Type B pancreatic cell (in vitro differentiated cells): ENCODE measurements around the gene TMEFF2. TPM values are rescaled to one million over a fixed set of nuclear protein-coding genes. Genes with fewer than 3 reads are reported as not detected.
A peak's percentile ranks its signal among the peaks of the same experiment; 100 is the strongest.

ENCODE experiments used
- DNase-seq: peaks from one replicate; pipeline ENCODE4 v3.0.0; 2021; ENCODE audit warnings: mixed read lengths; ENCODE audit not compliant: unreplicated experiment; ENCODE audit errors: extremely low spot score
- H3K27ac Mint-ChIP-seq: 2 replicates; pipeline ENCODE4 v1.8.0; 2021; ENCODE audit warnings: mild to moderate bottlenecking, mixed read lengths
- H3K27me3 Mint-ChIP-seq: 2 replicates; pipeline ENCODE4 v1.8.0; 2021; ENCODE audit warnings: mixed read lengths
- H3K36me3 Mint-ChIP-seq: 2 replicates; pipeline ENCODE4 v1.8.0; 2021; ENCODE audit warnings: mixed read lengths
- H3K4me1 Mint-ChIP-seq: one replicate; pipeline ENCODE4 v1.8.0; 2021; ENCODE audit warnings: mixed read lengths; ENCODE audit not compliant: unreplicated experiment
- H3K4me3 Mint-ChIP-seq: 2 replicates; pipeline ENCODE4 v1.8.0; 2021; ENCODE audit warnings: mild to moderate bottlenecking, mixed read lengths
- H3K9me3 Mint-ChIP-seq: 2 replicates; pipeline ENCODE4 v1.8.0; 2021; ENCODE audit warnings: mixed read lengths
- CTCF ChIP-seq: fragments of 200-600 bp; sonication (generic); conservative IDR thresholded peaks from 2 replicates; pipeline ENCODE4 v1.5.0; 2021; ENCODE audit warnings: antibody characterized with exemption, mild to moderate bottlenecking
- total RNA-seq: library from RNA; stranded (reverse); gene quantifications from 2 replicates; pipeline ENCODE4 v1.2.1, GENCODE V29; 2021; ENCODE audit warnings: low replicate concordance

TMEFF2 gene
- total RNA-seq, 1 donor from 2014 or later: 10.7 TPM

- Mint-ChIP-seq H3K36me3 (no peaks in the 10 kb centered on the region), H3K4me3 (no peak overlapping the region), H3K4me1 (peaks cover 10% of the 10 kb centered on the region), H3K9me3 (no peaks in the 10 kb centered on the region), H3K27me3 (no peaks in the 10 kb centered on the region), H3K27ac (no peak overlapping the region)
- DNase-seq: no peak
- no peak for TF ChIP-seq CTCF
Observed at GRCh38 chr2:192073878-192074277, 120.9 kb downstream of the TMEFF2 start.

GRCh38 chr2:192072778-192073177 lies 122.0 kb downstream of the TMEFF2 start:
- Mint-ChIP-seq H3K9me3 (no peaks in the 10 kb centered on the region), H3K4me3 (peak overlapping the region; percentile 18), H3K36me3 (no peaks in the 10 kb centered on the region), H3K4me1 (peaks cover 10% of the 10 kb centered on the region), H3K27me3 (no peaks in the 10 kb centered on the region), H3K27ac (peak overlapping the region; percentile 9)
- TF ChIP-seq CTCF: no peak
- DNase-seq: no peak

GRCh38 chr2:192072261-192072660 lies 122.5 kb downstream of the TMEFF2 start:
- no peaks in the 10 kb centered on the region for H3K9me3 Mint-ChIP-seq
- H3K36me3 Mint-ChIP-seq: no peaks in the 10 kb centered on the region
- no peak for DNase-seq
- no peaks in the 10 kb centered on the region for H3K27me3 Mint-ChIP-seq
- TF ChIP-seq CTCF: no peak
- no peak overlapping the region for H3K27ac Mint-ChIP-seq
- peaks cover 10% of the 10 kb centered on the region for H3K4me1 Mint-ChIP-seq
- no peak overlapping the region for H3K4me3 Mint-ChIP-seq

GRCh38 chr2:192070099-192070498 lies 124.6 kb downstream of the TMEFF2 start:
- no peak overlapping the region for H3K4me3 Mint-ChIP-seq
- H3K27ac Mint-ChIP-seq: no peak overlapping the region
- DNase-seq: no peak
- no peaks in the 10 kb centered on the region for H3K27me3 Mint-ChIP-seq
- no peaks in the 10 kb centered on the region for H3K9me3 Mint-ChIP-seq
- no peak for TF ChIP-seq CTCF
- no peaks in the 10 kb centered on the region for H3K36me3 Mint-ChIP-seq
- peaks cover 10% of the 10 kb centered on the region for H3K4me1 Mint-ChIP-seq

GRCh38 chr2:192069417-192069816 lies 125.3 kb downstream of the TMEFF2 start:
- Mint-ChIP-seq H3K27me3 (no peaks in the 10 kb centered on the region), H3K4me1 (peaks cover 10% of the 10 kb centered on the region), H3K27ac (no peak overlapping the region), H3K36me3 (no peaks in the 10 kb centered on the region), H3K9me3 (no peaks in the 10 kb centered on the region), H3K4me3 (no peak overlapping the region)
- no peak for TF ChIP-seq CTCF
- DNase-seq: no peak

GRCh38 chr2:192068966-192069365 lies 125.8 kb downstream of the TMEFF2 start:
- Mint-ChIP-seq H3K36me3 (no peaks in the 10 kb centered on the region), H3K9me3 (no peaks in the 10 kb centered on the region), H3K4me1 (peaks cover 10% of the 10 kb centered on the region), H3K27me3 (no peaks in the 10 kb centered on the region), H3K27ac (no peak overlapping the region), H3K4me3 (no peak overlapping the region)
- no peak for DNase-seq
- no peak for TF ChIP-seq CTCF
